Measurements from ENCODE around the gene DYRK1A.
A peak's percentile ranks its signal among the peaks of the same experiment; 100 is the strongest.

Gene DYRK1A

DNA sequence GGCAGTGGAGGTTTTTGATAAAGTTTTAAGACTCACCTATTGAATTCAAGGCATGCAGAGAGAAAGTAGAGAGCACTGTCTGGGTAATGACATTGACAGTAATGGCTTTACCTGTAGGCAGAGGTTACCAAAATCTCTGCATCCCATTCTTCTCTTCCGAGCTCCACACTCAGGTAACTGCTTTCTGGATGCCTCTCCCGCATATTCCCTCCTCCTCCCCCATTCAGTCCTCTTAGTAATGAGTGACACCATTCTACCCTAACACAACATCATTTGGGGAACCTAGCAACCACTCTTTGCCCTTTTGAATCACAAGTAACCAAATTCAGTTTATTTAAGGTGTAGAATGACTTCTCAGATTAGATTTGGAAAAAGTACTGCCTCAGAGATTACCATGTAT, 56.5 kb downstream of the DYRK1A start:
- H3K9me3 ChIP-seq (ENCODE audit: control extremely low read depth in 1 of 5, control insufficient read depth in 4 of 5, insufficient read depth in 2 of 5, low read depth in 1 of 5, low read length in 4 of 5): peaks cover 0 to 2% (median 0%) of the 10 kb centered on the region in 5 experiments
- H3K36me3 ChIP-seq (ENCODE audit: control insufficient read depth in 4 of 4, insufficient read depth in 4 of 4, low read length in 3 of 4): peaks cover 17 to 55% (median 27%) of the 10 kb centered on the region in 4 experiments
- H3K4me1 ChIP-seq (ENCODE audit: control extremely low read depth in 1 of 4, control insufficient read depth in 4 of 4, insufficient read depth in 4 of 4, low read length in 3 of 4): peaks cover 0 to 8% (median 2%) of the 10 kb centered on the region in 4 experiments
- H3K27me3 ChIP-seq (replicated peaks in 2 of 5; ENCODE audit: control insufficient read depth in 4 of 5, insufficient read depth in 5 of 5, low read length in 4 of 5): no peaks in the 10 kb centered on the region
- H3K4me3 ChIP-seq (ENCODE audit: control insufficient read depth in 1 of 7, extremely low read depth in 1 of 7, insufficient read depth in 4 of 7, low read depth in 2 of 7, low read length in 6 of 7): no peak overlapping the region
- H3K27ac ChIP-seq (ENCODE audit: insufficient read depth in 1 of 2, low read depth in 1 of 2, low read length in 2 of 2, poor library complexity in 1 of 2, severe bottlenecking in 2 of 2): no peak overlapping the region
- 83% methylated on average over 1 of the region's 2 CpGs for WGBS (ENCODE audit: insufficient coverage)
- no peak for DNase-seq
- ChIA-PET POLR2A (no interaction called here), CTCF (interaction anchor here (1.1 to 2.5 kb wide), 3 partner anchors 9 to 172 kb away, joined by 3 to 9 read pairs (median 3); no protein-coding TSS in a partner anchor)

DNA sequence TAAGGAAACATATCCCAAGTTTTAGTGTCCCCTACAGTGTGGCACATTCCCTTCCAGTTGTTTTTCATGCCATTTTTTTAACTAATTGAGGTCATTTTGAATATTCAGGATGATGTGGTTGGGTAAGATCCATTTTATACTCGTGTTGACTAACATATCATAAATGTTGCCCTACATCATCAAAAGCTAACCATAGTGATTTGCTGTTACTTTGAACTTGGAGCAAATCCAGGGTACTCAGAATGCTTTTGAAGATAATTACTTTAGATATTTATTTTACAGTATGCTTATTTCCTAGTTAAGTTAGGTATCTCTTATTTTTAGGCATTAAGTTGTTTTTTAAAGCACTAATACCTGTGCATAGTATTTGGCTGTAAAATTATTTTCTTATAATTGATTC, 57.8 kb downstream of the DYRK1A start:
- H3K4me3 ChIP-seq (ENCODE audit: control insufficient read depth in 1 of 7, extremely low read depth in 1 of 7, insufficient read depth in 4 of 7, low read depth in 2 of 7, low read length in 6 of 7): no peak overlapping the region
- ChIA-PET POLR2A (no interaction called here), CTCF (interaction anchor here (2.5 kb wide), 1 partner anchor 10 kb away, joined by 9 read pairs; no protein-coding TSS in a partner anchor)
- H3K27me3 ChIP-seq (replicated peaks in 2 of 5; ENCODE audit: control insufficient read depth in 4 of 5, insufficient read depth in 5 of 5, low read length in 4 of 5): no peaks in the 10 kb centered on the region
- no peak overlapping the region for H3K27ac ChIP-seq (ENCODE audit: insufficient read depth in 1 of 2, low read depth in 1 of 2, low read length in 2 of 2, poor library complexity in 1 of 2, severe bottlenecking in 2 of 2)
- peaks cover 0 to 5% (median 0%) of the 10 kb centered on the region in 5 experiments for H3K9me3 ChIP-seq (ENCODE audit: control extremely low read depth in 1 of 5, control insufficient read depth in 4 of 5, insufficient read depth in 2 of 5, low read depth in 1 of 5, low read length in 4 of 5)
- DNase-seq: no peak
- peaks cover 20 to 61% (median 29%) of the 10 kb centered on the region in 4 experiments for H3K36me3 ChIP-seq (ENCODE audit: control insufficient read depth in 4 of 4, insufficient read depth in 4 of 4, low read length in 3 of 4)
- peaks cover 0 to 5% (median 0%) of the 10 kb centered on the region in 4 experiments for H3K4me1 ChIP-seq (ENCODE audit: control extremely low read depth in 1 of 4, control insufficient read depth in 4 of 4, insufficient read depth in 4 of 4, low read length in 3 of 4)
- no CpG with 5 or more reads among the region's 1 CpG for WGBS (ENCODE audit: insufficient coverage)

DNA sequence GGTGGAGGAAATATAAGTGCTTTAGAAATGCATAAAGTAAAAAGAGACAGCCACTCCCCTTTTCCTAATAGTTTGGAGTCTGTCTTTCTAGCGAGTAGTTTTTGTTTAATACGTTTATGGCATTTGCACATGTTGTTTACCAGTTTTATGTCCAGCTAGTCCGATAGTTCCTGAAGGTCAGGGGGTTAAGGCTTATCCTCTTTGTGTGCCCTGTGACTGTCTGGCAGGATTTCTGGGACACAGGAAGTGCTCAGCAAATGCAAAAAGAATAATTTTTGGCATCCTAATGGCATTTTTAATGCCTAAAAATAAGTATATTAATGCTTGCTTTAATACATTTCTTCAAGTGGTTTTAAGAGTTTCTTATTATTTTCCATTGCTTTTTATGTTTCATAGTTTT, 58.4 kb downstream of the DYRK1A start:
- WGBS (ENCODE audit: insufficient coverage): 100% methylated on average over 2 of the region's 3 CpGs
- Histone ChIP-seq H3K9me3 (ENCODE audit: control extremely low read depth in 1 of 5, control insufficient read depth in 4 of 5, insufficient read depth in 2 of 5, low read depth in 1 of 5, low read length in 4 of 5) (peaks cover 0 to 5% (median 0%) of the 10 kb centered on the region in 5 experiments), H3K4me1 (ENCODE audit: control extremely low read depth in 1 of 4, control insufficient read depth in 4 of 4, insufficient read depth in 4 of 4, low read length in 3 of 4) (no peaks in the 10 kb centered on the region), H3K4me3 (ENCODE audit: control insufficient read depth in 1 of 7, extremely low read depth in 1 of 7, insufficient read depth in 4 of 7, low read depth in 2 of 7, low read length in 6 of 7) (no peak overlapping the region), H3K36me3 (ENCODE audit: control insufficient read depth in 4 of 4, insufficient read depth in 4 of 4, low read length in 3 of 4) (peaks cover 21 to 64% (median 30%) of the 10 kb centered on the region in 4 experiments), H3K27ac (ENCODE audit: insufficient read depth in 1 of 2, low read depth in 1 of 2, low read length in 2 of 2, poor library complexity in 1 of 2, severe bottlenecking in 2 of 2) (no peak overlapping the region), H3K27me3 (replicated peaks in 2 of 5; ENCODE audit: control insufficient read depth in 4 of 5, insufficient read depth in 5 of 5, low read length in 4 of 5) (no peaks in the 10 kb centered on the region)
- DNase-seq: no peak
- ChIA-PET CTCF (interaction anchor here (2.5 kb wide), 1 partner anchor 9 kb away, joined by 9 read pairs; no protein-coding TSS in a partner anchor), POLR2A (no interaction called here)

DNA sequence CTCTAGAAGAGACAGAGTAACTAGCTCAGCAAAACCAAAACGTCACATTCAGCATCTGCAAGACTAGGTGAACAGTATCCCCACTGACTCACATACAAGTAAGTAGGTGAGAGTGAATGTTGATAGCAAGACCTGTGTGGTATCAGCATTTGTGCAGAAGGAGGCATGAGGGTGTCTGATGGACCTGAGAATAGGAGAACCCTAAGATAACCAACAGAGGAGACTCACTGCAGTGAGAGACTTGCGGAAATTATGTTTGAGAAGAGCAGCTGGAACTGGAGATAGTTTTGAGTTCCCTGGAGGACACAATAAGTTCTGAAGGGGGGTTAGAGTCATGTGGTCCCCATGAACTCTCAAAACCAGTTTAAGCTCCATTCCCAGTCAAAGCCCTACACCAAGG, 59.1 kb downstream of the DYRK1A start:
- no peaks in the 10 kb centered on the region for H3K27me3 ChIP-seq (replicated peaks in 2 of 5; ENCODE audit: control insufficient read depth in 4 of 5, insufficient read depth in 5 of 5, low read length in 4 of 5)
- peaks cover 15 to 65% (median 35%) of the 10 kb centered on the region in 4 experiments for H3K36me3 ChIP-seq (ENCODE audit: control insufficient read depth in 4 of 4, insufficient read depth in 4 of 4, low read length in 3 of 4)
- ChIA-PET CTCF (interaction anchor here (0.8 to 2.5 kb wide), 2 partner anchors 9 to 10 kb away, joined by 3 to 9 read pairs; no protein-coding TSS in a partner anchor), POLR2A (no interaction called here)
- no peak overlapping the region for H3K27ac ChIP-seq (ENCODE audit: insufficient read depth in 1 of 2, low read depth in 1 of 2, low read length in 2 of 2, poor library complexity in 1 of 2, severe bottlenecking in 2 of 2)
- H3K4me3 ChIP-seq (ENCODE audit: control insufficient read depth in 1 of 7, extremely low read depth in 1 of 7, insufficient read depth in 4 of 7, low read depth in 2 of 7, low read length in 6 of 7): no peak overlapping the region
- WGBS (ENCODE audit: insufficient coverage): 100% methylated on average over 1 of the region's 2 CpGs
- no peak for DNase-seq
- H3K4me1 ChIP-seq (ENCODE audit: control extremely low read depth in 1 of 4, control insufficient read depth in 4 of 4, insufficient read depth in 4 of 4, low read length in 3 of 4): peaks cover 0 to 6% (median 5%) of the 10 kb centered on the region in 4 experiments
- H3K9me3 ChIP-seq (ENCODE audit: control extremely low read depth in 1 of 5, control insufficient read depth in 4 of 5, insufficient read depth in 2 of 5, low read depth in 1 of 5, low read length in 4 of 5): peaks cover 0 to 5% (median 0%) of the 10 kb centered on the region in 5 experiments

DNA sequence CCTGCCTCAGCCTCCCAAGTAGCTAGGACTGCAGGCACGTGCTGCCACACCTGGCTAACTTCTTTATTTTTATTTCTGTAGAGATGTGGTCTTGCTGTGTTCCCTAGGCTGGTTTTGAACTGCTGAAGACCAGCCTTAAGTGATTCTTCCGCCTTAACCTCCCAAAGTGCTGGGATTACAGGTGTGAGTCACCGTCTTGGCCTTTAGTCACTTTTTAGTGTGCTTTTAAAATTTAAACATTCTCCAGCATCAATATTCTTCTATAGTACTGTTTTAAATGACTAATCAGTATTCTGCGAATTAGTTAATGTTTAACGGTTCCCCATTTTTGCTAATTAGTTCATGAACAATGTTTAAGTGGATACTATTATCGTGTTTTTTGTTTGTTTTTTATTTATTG, 60.6 kb downstream of the DYRK1A start:
- POLR2A ChIA-PET: no interaction called here
- WGBS (ENCODE audit: insufficient coverage): no CpG with 5 or more reads among the region's 6 CpGs
- CTCF ChIA-PET: interaction anchor here (1.5 kb wide), 1 partner anchor 9 kb away, joined by 4 read pairs; no protein-coding TSS in a partner anchor
- Histone ChIP-seq H3K9me3 (ENCODE audit: control extremely low read depth in 1 of 5, control insufficient read depth in 4 of 5, insufficient read depth in 2 of 5, low read depth in 1 of 5, low read length in 4 of 5) (peaks cover 0 to 5% (median 0%) of the 10 kb centered on the region in 5 experiments), H3K27me3 (replicated peaks in 2 of 5; ENCODE audit: control insufficient read depth in 4 of 5, insufficient read depth in 5 of 5, low read length in 4 of 5) (no peaks in the 10 kb centered on the region), H3K27ac (ENCODE audit: insufficient read depth in 1 of 2, low read depth in 1 of 2, low read length in 2 of 2, poor library complexity in 1 of 2, severe bottlenecking in 2 of 2) (no peak overlapping the region), H3K36me3 (ENCODE audit: control insufficient read depth in 4 of 4, insufficient read depth in 4 of 4, low read length in 3 of 4) (peaks cover 10 to 63% (median 29%) of the 10 kb centered on the region in 4 experiments), H3K4me1 (ENCODE audit: control extremely low read depth in 1 of 4, control insufficient read depth in 4 of 4, insufficient read depth in 4 of 4, low read length in 3 of 4) (peaks cover 0 to 15% (median 12%) of the 10 kb centered on the region in 4 experiments), H3K4me3 (ENCODE audit: control insufficient read depth in 1 of 7, extremely low read depth in 1 of 7, insufficient read depth in 4 of 7, low read depth in 2 of 7, low read length in 6 of 7) (no peak overlapping the region)
- no peak for DNase-seq

DNA sequence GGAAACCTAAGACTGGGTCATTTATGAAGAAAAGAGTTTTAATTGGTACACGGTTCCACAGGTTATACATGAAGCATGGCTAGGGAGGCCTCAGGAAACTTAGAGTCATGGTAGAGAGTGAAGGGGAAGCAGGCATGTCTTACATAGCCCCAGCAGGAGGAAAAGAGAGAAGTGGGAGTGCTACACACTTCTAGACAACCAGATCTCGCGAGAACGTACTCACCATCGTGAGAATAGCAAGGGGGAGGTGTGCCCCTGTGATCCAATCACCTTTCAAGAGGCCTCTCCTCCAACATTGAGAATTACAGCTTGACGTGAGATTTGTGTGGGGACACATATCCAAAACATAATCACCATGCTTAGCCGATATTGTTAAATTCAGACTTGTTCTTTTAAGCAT, 62.8 kb downstream of the DYRK1A start:
- POLR2A ChIA-PET: no interaction called here
- 92% methylated on average over 4 of the region's 7 CpGs for WGBS (ENCODE audit: insufficient coverage)

DNA sequence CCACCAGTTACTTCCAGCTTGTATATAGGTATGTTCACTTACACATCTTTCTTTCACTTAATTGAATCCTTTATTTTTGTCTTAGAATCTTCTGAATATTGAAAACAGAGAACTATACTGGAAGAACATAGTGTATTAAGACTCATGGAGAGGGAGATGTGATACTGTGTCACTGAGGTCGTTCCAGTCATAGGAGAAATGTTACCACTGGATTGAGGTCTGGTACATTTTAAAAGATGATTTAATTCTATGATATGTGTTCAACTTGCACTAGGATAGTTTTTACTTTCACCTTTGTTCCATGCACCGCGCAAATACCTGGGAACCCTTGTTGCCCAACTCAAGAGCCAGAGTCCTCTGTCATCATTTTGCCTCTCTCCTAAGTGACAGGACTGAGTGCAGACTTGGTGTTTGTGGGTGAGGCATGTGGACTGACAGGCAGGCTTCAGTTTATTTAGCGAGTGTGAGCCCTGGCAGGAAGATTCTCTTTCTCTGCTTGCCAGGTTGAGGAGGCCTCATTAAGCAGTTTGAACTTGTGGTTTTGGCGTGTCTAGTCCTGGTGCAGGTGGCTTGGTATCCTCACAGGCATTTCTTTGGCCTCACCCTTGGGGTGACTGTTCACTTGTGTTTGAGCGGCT, 63.7 kb downstream of the DYRK1A start:
- CTCF ChIA-PET: interaction anchor here (0.9 to 1.4 kb wide), 3 partner anchors 14 to 163 kb away, joined by 3 read pairs; partner anchors contain the start of gene VPS26C
- WGBS (ENCODE audit: insufficient coverage): 95% methylated on average over 5 of the region's 6 CpGs
- POLR2A ChIA-PET: no interaction called here
- Histone ChIP-seq H3K27me3 (replicated peaks in 2 of 5; ENCODE audit: control insufficient read depth in 4 of 5, insufficient read depth in 5 of 5, low read length in 4 of 5) (no peaks in the 10 kb centered on the region), H3K4me3 (ENCODE audit: control insufficient read depth in 1 of 7, extremely low read depth in 1 of 7, insufficient read depth in 4 of 7, low read depth in 2 of 7, low read length in 6 of 7) (peak overlapping the region in 1 of 7 experiments; percentile 24), H3K36me3 (ENCODE audit: control insufficient read depth in 4 of 4, insufficient read depth in 4 of 4, low read length in 3 of 4) (peaks cover 5 to 47% (median 20%) of the 10 kb centered on the region in 4 experiments), H3K27ac (ENCODE audit: insufficient read depth in 1 of 2, low read depth in 1 of 2, low read length in 2 of 2, poor library complexity in 1 of 2, severe bottlenecking in 2 of 2) (peak overlapping the region in 1 of 2 experiments; percentile 6), H3K4me1 (ENCODE audit: control extremely low read depth in 1 of 4, control insufficient read depth in 4 of 4, insufficient read depth in 4 of 4, low read length in 3 of 4) (peaks cover 5 to 29% (median 22%) of the 10 kb centered on the region in 4 experiments), H3K9me3 (ENCODE audit: control extremely low read depth in 1 of 5, control insufficient read depth in 4 of 5, insufficient read depth in 2 of 5, low read depth in 1 of 5, low read length in 4 of 5) (peaks cover 0 to 5% (median 0%) of the 10 kb centered on the region in 5 experiments)
- DNase-seq: no peak

More for the DNA sequence above, 62.8 kb downstream of the DYRK1A start:
- Histone ChIP-seq H3K27me3 (replicated peaks in 2 of 5; ENCODE audit: control insufficient read depth in 4 of 5, insufficient read depth in 5 of 5, low read length in 4 of 5) (no peaks in the 10 kb centered on the region), H3K4me1 (ENCODE audit: control extremely low read depth in 1 of 4, control insufficient read depth in 4 of 4, insufficient read depth in 4 of 4, low read length in 3 of 4) (peaks cover 0 to 22% (median 16%) of the 10 kb centered on the region in 4 experiments), H3K36me3 (ENCODE audit: control insufficient read depth in 4 of 4, insufficient read depth in 4 of 4, low read length in 3 of 4) (peaks cover 5 to 52% (median 21%) of the 10 kb centered on the region in 4 experiments), H3K27ac (ENCODE audit: insufficient read depth in 1 of 2, low read depth in 1 of 2, low read length in 2 of 2, poor library complexity in 1 of 2, severe bottlenecking in 2 of 2) (no peak overlapping the region), H3K9me3 (ENCODE audit: control extremely low read depth in 1 of 5, control insufficient read depth in 4 of 5, insufficient read depth in 2 of 5, low read depth in 1 of 5, low read length in 4 of 5) (peaks cover 0 to 5% (median 0%) of the 10 kb centered on the region in 5 experiments), H3K4me3 (ENCODE audit: control insufficient read depth in 1 of 7, extremely low read depth in 1 of 7, insufficient read depth in 4 of 7, low read depth in 2 of 7, low read length in 6 of 7) (no peak overlapping the region)
- CTCF ChIA-PET: interaction anchor here (0.7 to 1.1 kb wide), 4 partner anchors 13 to 203 kb away, joined by 3 read pairs; no protein-coding TSS in a partner anchor
- DNase-seq: no peak
